Measurements from ENCODE around the gene NNAT. TPM values are rescaled to one million over a fixed set of nuclear protein-coding genes. Genes with fewer than 3 reads are reported as not detected.
"Not testable (repeated sequence)": the region's sequence is repeated elsewhere in the genome, so short reads cannot be mapped to it uniquely, and the experiment has no call there.

The NNAT gene
- total RNA-seq, 3 donors from 2014 or later = 0.32 to 41.3 (median 4.0) TPM

- intact Hi-C loops (cut with DNase I, micrococcal nuclease) = no loop called here
- H3K9me3 ChIP-seq = no peaks in the 10 kb centered on the region
- no peaks in the 10 kb centered on the region for H3K36me3 ChIP-seq (ENCODE audit: low read depth)
- no peaks in the 10 kb centered on the region for H3K4me1 ChIP-seq (ENCODE audit: low read depth)
- TF ChIP-seq CTCF (IDR thresholded peaks at IDR 0.05) = no peak
- H3K4me3 ChIP-seq = no peak overlapping the region
- DNase-seq (no peak), ATAC-seq (no peak)
These were observed 39.4 kb upstream of the NNAT start for GRCh38 chr20:37481610-37482009.

GRCh38 chr20:37484331-37484730 lies 36.7 kb upstream of the NNAT start:
- TF ChIP-seq CTCF (IDR thresholded peaks at IDR 0.05) = no peak
- DNase-seq (no peak), ATAC-seq (no peak)
- H3K9me3 ChIP-seq = no peaks in the 10 kb centered on the region
- no peaks in the 10 kb centered on the region for H3K36me3 ChIP-seq (ENCODE audit: low read depth)
- intact Hi-C loops (cut with DNase I, micrococcal nuclease) = no loop called here
- no peaks in the 10 kb centered on the region for H3K4me1 ChIP-seq (ENCODE audit: low read depth)
- no peak overlapping the region for H3K4me3 ChIP-seq

DNA sequence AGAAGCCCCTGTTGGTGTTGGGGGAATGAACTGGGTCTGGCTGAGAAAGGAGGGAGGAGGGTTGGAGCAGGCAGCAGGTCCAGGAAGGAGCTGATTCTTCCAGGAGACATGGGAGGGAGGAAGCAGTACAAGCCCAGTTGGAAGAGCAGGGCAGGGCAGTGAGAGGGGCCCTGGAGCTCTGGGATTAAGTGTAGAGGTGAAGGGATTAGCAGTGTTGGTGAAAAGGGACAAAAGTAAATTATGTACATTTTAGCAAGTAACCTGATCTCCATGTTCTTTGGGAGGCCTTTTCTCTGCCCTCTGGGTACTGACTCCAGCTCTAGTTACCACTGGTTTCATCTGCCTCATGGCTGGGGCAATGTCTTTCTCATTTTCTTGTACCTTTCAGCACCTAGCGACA lies 34.8 kb upstream of the NNAT start:
- not testable (repeated sequence) for DNase-seq; ATAC-seq; H3K4me1 ChIP-seq (ENCODE audit: low read depth)

DNA sequence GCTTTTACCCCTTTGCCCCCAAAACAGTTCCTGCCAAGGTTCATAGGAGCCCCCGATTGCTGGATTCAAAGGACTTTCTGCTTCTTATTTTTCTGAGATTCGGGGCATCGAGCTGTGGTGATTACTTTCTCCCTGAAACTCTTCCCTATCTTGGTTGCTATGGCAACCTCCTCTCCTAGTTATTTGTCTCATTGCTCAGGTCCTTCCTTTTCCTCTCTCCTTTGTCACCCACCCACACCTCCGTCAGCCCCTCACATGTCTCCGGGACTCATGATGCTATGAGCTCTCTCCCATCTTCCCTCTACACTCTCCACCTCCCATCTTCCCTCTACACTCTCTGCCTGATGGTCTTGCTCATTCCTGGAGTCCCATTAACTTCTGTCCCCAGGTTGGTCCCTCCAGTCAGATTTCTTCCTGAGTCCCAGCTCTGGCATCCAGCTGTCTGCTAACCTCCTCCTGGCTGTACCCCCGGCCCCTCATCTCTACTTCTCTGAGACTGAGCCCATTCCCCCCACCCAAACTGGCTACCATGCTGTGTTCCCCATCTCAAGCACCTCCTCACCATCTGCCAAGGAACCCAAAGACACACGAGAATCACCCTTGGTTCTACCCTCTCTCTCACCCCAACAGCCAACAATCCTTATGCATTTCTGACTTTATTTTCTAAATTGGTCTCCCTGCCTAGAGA lies 30.2 kb upstream of the NNAT start:
- no peak for DNase-seq
- intact Hi-C loops (cut with DNase I, micrococcal nuclease) = no loop called here
- TF ChIP-seq CTCF (IDR thresholded peaks at IDR 0.05) = no peak
- H3K4me1 ChIP-seq (ENCODE audit: low read depth) = no peaks in the 10 kb centered on the region
- no peak for ATAC-seq
- no peaks in the 10 kb centered on the region for H3K36me3 ChIP-seq (ENCODE audit: low read depth)
- H3K4me3 ChIP-seq = no peak overlapping the region
- H3K9me3 ChIP-seq = no peaks in the 10 kb centered on the region

More for the DNA sequence above, 34.8 kb upstream of the NNAT start:
- H3K36me3 ChIP-seq (ENCODE audit: low read depth); H3K4me3 ChIP-seq; intact Hi-C loops (cut with DNase I, micrococcal nuclease); H3K9me3 ChIP-seq: not testable (repeated sequence)

GRCh38 chr20:37492096-37492625 lies 28.9 kb upstream of the NNAT start:
- H3K36me3 ChIP-seq (ENCODE audit: low read depth) = no peaks in the 10 kb centered on the region
- H3K4me1 ChIP-seq (ENCODE audit: low read depth) = no peaks in the 10 kb centered on the region
- TF ChIP-seq CTCF (IDR thresholded peaks at IDR 0.05) = no peak
- DNase-seq (no peak), ATAC-seq (no peak)
- intact Hi-C loops (cut with DNase I, micrococcal nuclease) = no loop called here
- H3K4me3 ChIP-seq = no peak overlapping the region
- no peaks in the 10 kb centered on the region for H3K9me3 ChIP-seq

DNA sequence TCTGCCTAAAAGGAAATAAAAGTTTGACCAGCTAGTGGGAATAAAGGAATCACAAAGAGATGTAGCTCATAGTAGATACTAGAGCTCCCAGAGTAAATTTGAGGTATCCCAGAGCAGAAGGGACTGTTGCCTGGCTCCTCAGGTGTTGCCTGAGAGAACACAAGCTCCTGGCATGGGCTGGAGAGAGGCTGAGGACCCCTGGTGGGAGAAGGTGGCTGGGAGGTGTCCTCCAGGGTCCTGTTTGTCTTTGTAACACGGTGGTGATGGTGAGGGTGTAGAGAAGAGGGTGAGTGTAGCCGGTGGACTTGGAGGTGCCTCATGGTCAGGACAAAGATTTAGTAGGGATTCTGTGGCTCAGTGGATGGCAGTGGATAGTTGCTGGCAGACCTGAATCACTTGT lies 28.1 kb upstream of the NNAT start:
- ATAC-seq (no peak), DNase-seq (no peak)
- Histone ChIP-seq H3K9me3 (no peaks in the 10 kb centered on the region), H3K4me1 (ENCODE audit: low read depth) (no peaks in the 10 kb centered on the region), H3K36me3 (ENCODE audit: low read depth) (no peaks in the 10 kb centered on the region), H3K4me3 (no peak overlapping the region)
- TF ChIP-seq CTCF (IDR thresholded peaks at IDR 0.05) = no peak
- intact Hi-C loops (cut with DNase I, micrococcal nuclease) = no loop called here
